Keratinocyte (primary cell): ENCODE measurements around the gene GADD45B.

Source experiments
- EZH2 ChIP-seq: IDR thresholded peaks from one replicate; pipeline ENCODE4 v1.6.1; 2012; ENCODE audit warnings: inconsistent platforms, mild to moderate bottlenecking, low read length, moderate library complexity
- TF ChIP-seq, protein P1 (sequence below), 3 experiments: IDR thresholded peaks in 1 of 3; conservative IDR thresholded peaks in 1 of 3; optimal IDR thresholded peaks in 1 of 3; 2 replicates in 2 of 3; 3 replicates in 1 of 3; pipeline versions ENCODE3 to v1.5.1; 2011; ENCODE audit warnings: low read length in 3 of 3, mild to moderate bottlenecking in 3 of 3, moderate library complexity in 2 of 3, control low read depth in 1 of 3, inconsistent platforms in 1 of 3; ENCODE audit not compliant: insufficient read depth in 2 of 3; ENCODE audit errors: extremely low read depth in 1 of 3

GRCh38 chr19:2514981-2515518 is 39.1 kb downstream of the GADD45B start:
- TF ChIP-seq, protein P1, sequence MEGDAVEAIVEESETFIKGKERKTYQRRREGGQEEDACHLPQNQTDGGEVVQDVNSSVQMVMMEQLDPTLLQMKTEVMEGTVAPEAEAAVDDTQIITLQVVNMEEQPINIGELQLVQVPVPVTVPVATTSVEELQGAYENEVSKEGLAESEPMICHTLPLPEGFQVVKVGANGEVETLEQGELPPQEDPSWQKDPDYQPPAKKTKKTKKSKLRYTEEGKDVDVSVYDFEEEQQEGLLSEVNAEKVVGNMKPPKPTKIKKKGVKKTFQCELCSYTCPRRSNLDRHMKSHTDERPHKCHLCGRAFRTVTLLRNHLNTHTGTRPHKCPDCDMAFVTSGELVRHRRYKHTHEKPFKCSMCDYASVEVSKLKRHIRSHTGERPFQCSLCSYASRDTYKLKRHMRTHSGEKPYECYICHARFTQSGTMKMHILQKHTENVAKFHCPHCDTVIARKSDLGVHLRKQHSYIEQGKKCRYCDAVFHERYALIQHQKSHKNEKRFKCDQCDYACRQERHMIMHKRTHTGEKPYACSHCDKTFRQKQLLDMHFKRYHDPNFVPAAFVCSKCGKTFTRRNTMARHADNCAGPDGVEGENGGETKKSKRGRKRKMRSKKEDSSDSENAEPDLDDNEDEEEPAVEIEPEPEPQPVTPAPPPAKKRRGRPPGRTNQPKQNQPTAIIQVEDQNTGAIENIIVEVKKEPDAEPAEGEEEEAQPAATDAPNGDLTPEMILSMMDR (optimal IDR thresholded peaks at IDR 0.05 in 1 of 3, IDR thresholded peaks at IDR 0.05 in 1 of 3, conservative IDR thresholded peaks at IDR 0.05 in 1 of 3; ENCODE audit: extremely low read depth in 1 of 3, insufficient read depth in 2 of 3, low read length in 3 of 3) = no peak
- TF ChIP-seq EZH2 = no peak
